Astrocyte (in vitro differentiated cells and primary cell): ENCODE data around the gene TRIM8.

Experiments used
- CTCF ChIP-seq: IDR thresholded peaks from 2 replicates; pipeline ENCODE4 v1.5.1; 2011; ENCODE audit warnings: low read depth, mild to moderate bottlenecking, inconsistent platforms, low read length, moderate library complexity; ENCODE audit not compliant: insufficient read depth
- EZH2 ChIP-seq: IDR thresholded peaks from 2 replicates; pipeline ENCODE4 v1.6.1; 2012; ENCODE audit warnings: mild to moderate bottlenecking, low read length, inconsistent platforms; ENCODE audit not compliant: insufficient read depth

DNA sequence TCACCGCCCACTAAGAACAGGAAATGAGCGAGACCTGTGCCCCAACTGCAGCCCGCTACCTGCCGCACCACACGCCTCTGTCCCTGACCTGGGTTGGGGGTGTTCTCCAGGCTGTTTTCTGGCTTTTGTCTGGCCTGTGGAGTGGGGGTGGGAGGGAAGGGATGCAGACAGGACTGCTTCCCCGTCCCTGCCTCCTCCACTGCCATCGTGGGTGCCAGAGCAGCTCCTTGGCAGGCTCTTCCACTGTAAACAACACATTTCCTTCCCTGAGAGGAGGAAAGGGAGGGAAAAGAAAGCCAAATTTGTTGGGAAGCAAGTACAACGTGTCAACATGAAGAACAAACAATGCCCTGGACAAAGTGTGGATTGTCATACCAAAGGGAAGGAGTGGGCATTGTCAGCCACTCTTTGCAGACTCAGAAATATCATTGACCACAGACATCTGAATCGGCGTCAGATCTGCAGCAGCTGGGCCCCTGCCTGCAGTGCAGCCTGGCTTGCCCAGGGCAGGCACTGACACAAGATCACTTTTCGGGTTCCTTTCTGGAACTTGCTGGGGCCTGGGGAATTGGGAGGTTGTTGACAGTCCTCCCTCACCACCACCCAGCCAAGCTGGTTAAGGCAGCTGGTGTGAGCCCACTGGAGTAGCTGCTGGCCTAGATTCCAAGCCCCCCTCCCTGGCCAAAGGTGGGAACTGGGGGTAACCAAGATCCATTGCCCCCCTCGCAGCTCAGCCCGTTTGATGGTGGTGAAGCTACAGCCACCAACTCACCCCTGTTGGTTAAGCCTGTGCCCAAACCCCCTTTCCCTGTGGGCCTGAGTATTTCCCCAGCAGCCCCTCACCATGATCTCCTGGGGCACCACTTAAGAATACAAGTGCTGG is 22.6 kb upstream of the TRIM8 start:
- TF ChIP-seq CTCF (no peak), EZH2 (no peak)
